ENCODE data around the gene SPRR1A. TPM values are rescaled to one million over a fixed set of nuclear protein-coding genes. Genes with fewer than 3 reads are reported as not detected.

The SPRR1A gene
- total and polyA plus RNA-seq, 2 experiments from 2014 or later, result not detected

GRCh38 chr1:152970495-152970894 is 13.4 kb upstream of the SPRR1A start, which contains the start of gene SPRR4:
Gene SPRR4 (plus strand): TSS chr1:152970648. CDS start chr1:152971891, 1,243 bp downstream.
- no peaks in the 10 kb centered on the region for H3K4me1 ChIP-seq (ENCODE audit: insufficient read depth)
- no peak for DNase-seq (ENCODE audit: low spot score)
- H3K36me3 ChIP-seq (replicated peaks; ENCODE audit: insufficient read depth, low read depth), result no peaks in the 10 kb centered on the region
- 60% methylated on average over 6 of the region's 6 CpGs for WGBS (ENCODE audit: low lambda C conversion rate, missing lambda C conversion rate)
- H3K79me2 ChIP-seq, result no peaks in the 10 kb centered on the region
- no peaks in the 10 kb centered on the region for H3K9me3 ChIP-seq (ENCODE audit: low read depth)
- H3K4me3 ChIP-seq, result no peak within 1 kb of the TSS
- H3K4me2 ChIP-seq, result no peak within 1 kb of the TSS
- no peaks in the 10 kb centered on the region for H4K20me1 ChIP-seq (ENCODE audit: insufficient read depth, poor library complexity, severe bottlenecking)
- no peaks in the 10 kb centered on the region for H3K9me2 ChIP-seq (replicated peaks; ENCODE audit: insufficient read depth)
- no peak for TF ChIP-seq EZH2phosphoT487 (IDR thresholded peaks at IDR 0.05; ENCODE audit: low read depth, severe bottlenecking, unreplicated experiment)
- no peak for TF ChIP-seq EZH2 (IDR thresholded peaks at IDR 0.05; ENCODE audit: borderline replicate concordance)
- TF ChIP-seq CTCF (IDR thresholded peaks at IDR 0.05; ENCODE audit: poor library complexity), result no peak
- no peaks in the 10 kb centered on the region for H3K27me3 ChIP-seq
- no peak within 1 kb of the TSS for H3K27ac ChIP-seq
- no peak within 1 kb of the TSS for H2AFZ ChIP-seq

DNA sequence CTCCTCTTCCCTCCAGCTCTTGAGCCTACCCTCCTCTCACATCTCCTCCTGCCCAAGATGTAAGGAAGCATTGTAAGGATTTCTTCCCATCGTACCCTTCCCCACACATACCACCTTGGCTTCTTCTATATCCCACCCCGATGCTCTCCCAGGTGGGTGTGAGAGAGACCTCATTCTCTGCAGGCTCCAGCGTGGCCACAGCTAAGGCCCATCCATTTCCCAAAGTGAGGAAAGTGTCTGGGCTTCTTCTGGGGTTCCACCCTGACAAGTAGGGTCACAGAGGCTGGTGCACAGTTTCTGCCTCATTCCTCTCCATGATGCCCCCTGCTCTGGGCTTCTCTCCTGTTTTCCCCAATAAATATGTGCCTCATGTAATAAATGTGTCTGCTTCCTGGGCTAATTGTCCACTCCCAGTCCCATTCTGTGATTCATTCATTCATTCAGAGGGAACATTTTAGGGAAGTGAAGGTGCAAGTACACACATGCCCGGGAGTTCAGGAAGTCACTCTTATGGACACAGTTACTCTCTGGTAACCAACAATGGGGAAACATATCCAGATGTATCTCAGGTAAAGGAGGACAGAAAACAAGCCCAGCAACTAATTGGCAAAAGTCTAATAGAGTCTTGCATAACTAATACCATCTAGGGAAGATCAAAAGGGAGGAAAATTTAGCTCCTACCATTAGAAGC is 11.5 kb upstream of the SPRR1A start:
- no peak overlapping the region for H2AFZ ChIP-seq
- WGBS (ENCODE audit: low lambda C conversion rate, missing lambda C conversion rate), result 64% methylated on average over 4 of the region's 4 CpGs
- TF ChIP-seq EZH2 (IDR thresholded peaks at IDR 0.05; ENCODE audit: borderline replicate concordance), result no peak
- no peak for TF ChIP-seq CTCF (IDR thresholded peaks at IDR 0.05; ENCODE audit: poor library complexity)
- TF ChIP-seq EZH2phosphoT487 (IDR thresholded peaks at IDR 0.05; ENCODE audit: low read depth, severe bottlenecking, unreplicated experiment), result no peak

GRCh38 chr1:152976688-152977087 is 7.2 kb upstream of the SPRR1A start:
- no peaks in the 10 kb centered on the region for H3K4me1 ChIP-seq (ENCODE audit: insufficient read depth)
- no peak for DNase-seq (ENCODE audit: low spot score)
- 47% methylated on average over 1 of the region's 1 CpG for WGBS (ENCODE audit: low lambda C conversion rate, missing lambda C conversion rate)
- no peak for TF ChIP-seq EZH2 (IDR thresholded peaks at IDR 0.05; ENCODE audit: borderline replicate concordance)
- TF ChIP-seq EZH2phosphoT487 (IDR thresholded peaks at IDR 0.05; ENCODE audit: low read depth, severe bottlenecking, unreplicated experiment), result no peak
- TF ChIP-seq CTCF (IDR thresholded peaks at IDR 0.05; ENCODE audit: poor library complexity), result no peak
- no peaks in the 10 kb centered on the region for H3K27me3 ChIP-seq
- no peak overlapping the region for H2AFZ ChIP-seq
- H3K4me3 ChIP-seq, result no peak overlapping the region
- no peak overlapping the region for H3K4me2 ChIP-seq
- H3K27ac ChIP-seq, result no peak overlapping the region
- H4K20me1 ChIP-seq (ENCODE audit: insufficient read depth, poor library complexity, severe bottlenecking), result no peaks in the 10 kb centered on the region
- H3K36me3 ChIP-seq (replicated peaks; ENCODE audit: insufficient read depth, low read depth), result no peaks in the 10 kb centered on the region
- no peaks in the 10 kb centered on the region for H3K9me2 ChIP-seq (replicated peaks; ENCODE audit: insufficient read depth)
- H3K79me2 ChIP-seq, result no peaks in the 10 kb centered on the region
- H3K9me3 ChIP-seq (ENCODE audit: low read depth), result no peaks in the 10 kb centered on the region

More for the DNA sequence above, 11.5 kb upstream of the SPRR1A start:
- H4K20me1 ChIP-seq (ENCODE audit: insufficient read depth, poor library complexity, severe bottlenecking), result no peaks in the 10 kb centered on the region
- DNase-seq (ENCODE audit: low spot score), result no peak
- no peak overlapping the region for H3K4me3 ChIP-seq
- H3K4me2 ChIP-seq, result no peak overlapping the region
- H3K27me3 ChIP-seq, result no peaks in the 10 kb centered on the region
- H3K9me3 ChIP-seq (ENCODE audit: low read depth), result no peaks in the 10 kb centered on the region
- no peak overlapping the region for H3K27ac ChIP-seq
- H3K79me2 ChIP-seq, result no peaks in the 10 kb centered on the region
- no peaks in the 10 kb centered on the region for H3K9me2 ChIP-seq (replicated peaks; ENCODE audit: insufficient read depth)
- H3K4me1 ChIP-seq (ENCODE audit: insufficient read depth), result no peaks in the 10 kb centered on the region
- no peaks in the 10 kb centered on the region for H3K36me3 ChIP-seq (replicated peaks; ENCODE audit: insufficient read depth, low read depth)

All from hepatocyte (in vitro differentiated cells).